Neuron (in vitro differentiated cells): ENCODE results near the gene SDK1.

Source experiments
- H2AFZ ChIP-seq: one replicate; pipeline ENCODE4 v1.6.1; 2013; ENCODE audit warnings: low read depth, mild to moderate bottlenecking, inconsistent platforms, low read length, moderate library complexity
- H3K27me3 ChIP-seq: one replicate; pipeline ENCODE4 v1.6.1; 2013; ENCODE audit warnings: low read length; ENCODE audit not compliant: insufficient read depth
- H3K36me3 ChIP-seq: one replicate; pipeline ENCODE4 v1.6.1; 2013; ENCODE audit warnings: low read length; ENCODE audit not compliant: insufficient read depth
- H3K4me1 ChIP-seq: one replicate; pipeline ENCODE4 v1.6.1; 2013; ENCODE audit warnings: low read length; ENCODE audit not compliant: insufficient read depth
- H3K4me3 ChIP-seq: 2 replicates; pipeline ENCODE4 v1.5.1; 2013; ENCODE audit warnings: mild to moderate bottlenecking, low read length, moderate library complexity
- H3K9me3 ChIP-seq: one replicate; pipeline ENCODE4 v1.6.1; 2013; ENCODE audit warnings: low read length

The SDK1 gene

GRCh38 chr7:3301449-3301731, 338 bp downstream of the SDK1 start:
- no peaks in the 10 kb centered on the region for H3K27me3 ChIP-seq
- H3K9me3 ChIP-seq, result no peaks in the 10 kb centered on the region
- H3K4me1 ChIP-seq, result peaks cover 3% of the 10 kb centered on the region
- peak overlapping the region; percentile 55 for H3K4me3 ChIP-seq
- H2AFZ ChIP-seq, result no peak overlapping the region
- H3K36me3 ChIP-seq, result no peaks in the 10 kb centered on the region

- Histone ChIP-seq H3K36me3 (no peaks in the 10 kb centered on the region), H3K4me1 (peaks cover 3% of the 10 kb centered on the region), H3K27me3 (no peaks in the 10 kb centered on the region), H3K9me3 (no peaks in the 10 kb centered on the region), H3K4me3 (peak overlapping the region; percentile 66), H2AFZ (peak overlapping the region; percentile 67)
Observed at GRCh38 chr7:3301831-3302618, 973 bp downstream of the SDK1 start.

- Histone ChIP-seq H3K4me3 (peak overlapping the region; percentile 66), H3K36me3 (no peaks in the 10 kb centered on the region), H2AFZ (peak overlapping the region; percentile 31), H3K4me1 (peaks cover 3% of the 10 kb centered on the region), H3K27me3 (no peaks in the 10 kb centered on the region), H3K9me3 (no peaks in the 10 kb centered on the region)
Observed at GRCh38 chr7:3302681-3303320, 1.7 kb downstream of the SDK1 start.

DNA sequence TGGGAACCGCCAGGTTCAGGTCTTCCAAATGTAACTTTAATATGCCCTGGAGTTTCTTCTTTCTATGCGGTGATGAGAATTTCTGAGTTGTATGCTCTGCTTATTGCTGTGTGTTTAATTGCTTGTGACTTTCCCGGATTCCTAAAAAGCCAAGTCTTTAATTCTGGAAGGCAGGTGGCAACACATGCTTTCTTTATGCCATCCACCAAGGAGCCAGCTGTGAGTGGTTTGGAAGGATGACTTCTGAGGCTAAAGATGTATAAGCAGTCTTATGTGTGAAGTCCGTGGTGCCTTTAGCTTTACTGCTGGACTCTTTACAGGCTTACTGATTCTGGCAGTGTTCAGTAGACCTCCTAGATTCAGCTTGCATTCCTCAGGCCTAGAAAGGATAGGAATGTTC, 3.1 kb downstream of the SDK1 start:
- peaks cover 3% of the 10 kb centered on the region for H3K4me1 ChIP-seq
- no peaks in the 10 kb centered on the region for H3K36me3 ChIP-seq
- H3K9me3 ChIP-seq, result no peaks in the 10 kb centered on the region
- H3K4me3 ChIP-seq, result no peak overlapping the region
- H2AFZ ChIP-seq, result no peak overlapping the region
- H3K27me3 ChIP-seq, result no peaks in the 10 kb centered on the region

GRCh38 chr7:3307435-3307834, 6.4 kb downstream of the SDK1 start:
- no peak overlapping the region for H3K4me3 ChIP-seq
- no peaks in the 10 kb centered on the region for H3K27me3 ChIP-seq
- no peaks in the 10 kb centered on the region for H3K36me3 ChIP-seq
- H2AFZ ChIP-seq, result no peak overlapping the region
- H3K9me3 ChIP-seq, result no peaks in the 10 kb centered on the region
- H3K4me1 ChIP-seq, result peaks cover 3% of the 10 kb centered on the region

GRCh38 chr7:3309140-3309539, 8.1 kb downstream of the SDK1 start:
- Histone ChIP-seq H3K4me1 (no peaks in the 10 kb centered on the region), H2AFZ (no peak overlapping the region), H3K4me3 (no peak overlapping the region), H3K36me3 (no peaks in the 10 kb centered on the region), H3K27me3 (no peaks in the 10 kb centered on the region), H3K9me3 (no peaks in the 10 kb centered on the region)

- H3K4me1 ChIP-seq, result no peaks in the 10 kb centered on the region
- H2AFZ ChIP-seq, result no peak overlapping the region
- no peak overlapping the region for H3K4me3 ChIP-seq
Observed at GRCh38 chr7:3309956-3310355, 8.9 kb downstream of the SDK1 start.

GRCh38 chr7:3310884-3311283, 9.8 kb downstream of the SDK1 start:
- no peaks in the 10 kb centered on the region for H3K27me3 ChIP-seq
- H3K36me3 ChIP-seq, result no peaks in the 10 kb centered on the region
- no peaks in the 10 kb centered on the region for H3K4me1 ChIP-seq
- no peak overlapping the region for H2AFZ ChIP-seq
- no peaks in the 10 kb centered on the region for H3K9me3 ChIP-seq
- no peak overlapping the region for H3K4me3 ChIP-seq

More at GRCh38 chr7:3309956-3310355, 8.9 kb downstream of the SDK1 start:
- Histone ChIP-seq H3K27me3 (no peaks in the 10 kb centered on the region), H3K36me3 (no peaks in the 10 kb centered on the region), H3K9me3 (no peaks in the 10 kb centered on the region)

- Histone ChIP-seq H3K27me3 (no peaks in the 10 kb centered on the region), H3K36me3 (no peaks in the 10 kb centered on the region), H2AFZ (no peak overlapping the region), H3K4me3 (no peak overlapping the region), H3K9me3 (no peaks in the 10 kb centered on the region), H3K4me1 (no peaks in the 10 kb centered on the region)
Observed at GRCh38 chr7:3312583-3312982, 11.5 kb downstream of the SDK1 start.

- no peak overlapping the region for H3K4me3 ChIP-seq
Observed at GRCh38 chr7:3318874-3319273, 17.8 kb downstream of the SDK1 start.

DNA sequence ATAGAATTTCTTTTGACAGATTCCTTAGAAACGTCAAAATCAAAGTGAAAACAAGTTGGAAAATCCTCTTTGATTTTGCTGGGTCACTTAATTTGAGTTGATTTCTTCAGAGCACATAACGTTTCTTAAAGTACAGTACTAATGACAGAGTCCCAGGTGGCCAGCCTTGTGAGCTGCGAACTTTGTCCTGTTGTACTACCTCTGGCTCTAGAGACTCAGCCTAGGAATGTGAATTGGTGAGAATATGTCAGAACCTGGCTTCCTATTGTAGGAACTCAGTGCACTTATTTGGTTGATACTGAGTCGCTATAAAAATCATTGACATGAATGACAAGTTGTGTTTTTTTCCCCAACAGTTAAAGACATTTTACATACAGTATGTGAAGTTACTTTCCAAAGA, 20.2 kb downstream of the SDK1 start:
- H3K36me3 ChIP-seq, result no peaks in the 10 kb centered on the region
- H3K27me3 ChIP-seq, result no peaks in the 10 kb centered on the region
- H3K4me1 ChIP-seq, result peaks cover 5% of the 10 kb centered on the region
- no peak overlapping the region for H3K4me3 ChIP-seq
- no peak overlapping the region for H2AFZ ChIP-seq
- peaks cover 4% of the 10 kb centered on the region for H3K9me3 ChIP-seq

More at GRCh38 chr7:3318874-3319273, 17.8 kb downstream of the SDK1 start:
- Histone ChIP-seq H3K4me1 (peaks cover 5% of the 10 kb centered on the region), H3K36me3 (no peaks in the 10 kb centered on the region), H3K9me3 (peaks cover 4% of the 10 kb centered on the region), H3K27me3 (no peaks in the 10 kb centered on the region), H2AFZ (no peak overlapping the region)

- no peaks in the 10 kb centered on the region for H3K27me3 ChIP-seq
- no peaks in the 10 kb centered on the region for H3K36me3 ChIP-seq
- no peak overlapping the region for H3K4me3 ChIP-seq
- peaks cover 5% of the 10 kb centered on the region for H3K4me1 ChIP-seq
- H2AFZ ChIP-seq, result no peak overlapping the region
- H3K9me3 ChIP-seq, result peaks cover 4% of the 10 kb centered on the region
Observed at GRCh38 chr7:3321745-3322144, 20.7 kb downstream of the SDK1 start.

DNA sequence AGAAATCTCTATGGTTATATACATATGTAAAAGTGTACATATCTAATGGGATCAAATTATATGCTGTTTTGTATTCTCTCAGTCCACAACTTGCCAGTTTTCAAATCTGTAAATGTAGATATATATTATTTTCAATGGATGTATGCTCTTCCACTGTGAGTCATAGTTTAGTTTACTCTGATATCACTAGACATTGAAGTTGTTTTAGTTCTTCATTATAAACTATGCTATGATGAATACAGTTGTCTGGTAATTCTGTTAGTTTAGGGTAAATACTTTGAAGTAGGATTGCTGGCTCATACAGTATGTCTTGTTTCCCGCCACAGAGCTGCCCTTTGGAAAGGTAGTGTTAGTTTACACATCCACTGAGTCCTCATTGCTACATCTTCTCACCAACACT, 25.2 kb downstream of the SDK1 start:
- Histone ChIP-seq H3K4me3 (no peak overlapping the region), H2AFZ (no peak overlapping the region), H3K36me3 (no peaks in the 10 kb centered on the region), H3K4me1 (no peaks in the 10 kb centered on the region), H3K27me3 (no peaks in the 10 kb centered on the region), H3K9me3 (peaks cover 8% of the 10 kb centered on the region)

GRCh38 chr7:3327099-3327498, 26.0 kb downstream of the SDK1 start:
- peaks cover 7% of the 10 kb centered on the region for H3K9me3 ChIP-seq
- H3K27me3 ChIP-seq, result no peaks in the 10 kb centered on the region
- no peaks in the 10 kb centered on the region for H3K36me3 ChIP-seq
- H3K4me3 ChIP-seq, result no peak overlapping the region
- no peaks in the 10 kb centered on the region for H3K4me1 ChIP-seq
- no peak overlapping the region for H2AFZ ChIP-seq
